Liver (tissue), 9 donors: ENCODE data around the gene PRKAR1B. TPM values are rescaled to one million over a fixed set of nuclear protein-coding genes. Genes with fewer than 3 reads are reported as not detected.

Experiments
- DNase-seq: peaks from one replicate; pipeline ENCODE4 v3.0.0-alpha.2; 2017; ENCODE audit warnings: low spot score
- H3K27ac ChIP-seq, 2 donors: one replicate each; pipeline ENCODE4 v1.7.0; 2013; ENCODE audit warnings: inconsistent platforms in 2 of 2, low read length in 2 of 2, control low read depth in 1 of 2, low read depth in 1 of 2, mild to moderate bottlenecking in 1 of 2
- H3K27me3 ChIP-seq, 4 donors: one replicate each; pipeline versions ENCODE4 v1.6.1 to v1.7.0; 2013; ENCODE audit warnings: low read length in 3 of 4, inconsistent platforms in 1 of 4, mild to moderate bottlenecking in 1 of 4, moderate library complexity in 1 of 4; ENCODE audit not compliant: control insufficient read depth in 4 of 4, insufficient read depth in 4 of 4
- H3K36me3 ChIP-seq, 4 donors: one replicate each; pipeline versions ENCODE4 v1.6.1 to v1.7.0; 2013; ENCODE audit warnings: low read length in 3 of 4, mild to moderate bottlenecking in 3 of 4, low read depth in 1 of 4, moderate library complexity in 1 of 4; ENCODE audit not compliant: control insufficient read depth in 4 of 4, insufficient read depth in 3 of 4
- H3K4me1 ChIP-seq, 4 donors: one replicate each; pipeline versions ENCODE4 v1.6.1 to v1.7.0; 2013; ENCODE audit warnings: low read length in 3 of 4, mild to moderate bottlenecking in 3 of 4, moderate library complexity in 1 of 4; ENCODE audit not compliant: control insufficient read depth in 4 of 4, insufficient read depth in 4 of 4
- H3K4me3 ChIP-seq, 3 donors: one replicate each; pipeline versions ENCODE4 v1.6.1 to v1.7.0; 2013; ENCODE audit warnings: low read length in 3 of 3, control low read depth in 1 of 3, low read depth in 1 of 3, mild to moderate bottlenecking in 1 of 3
- H3K9ac ChIP-seq, 2 donors: one replicate each; pipeline ENCODE4 v1.7.0; 2013; ENCODE audit warnings: low read length in 2 of 2, mild to moderate bottlenecking in 2 of 2, moderate library complexity in 2 of 2, control low read depth in 1 of 2, low read depth in 1 of 2
- H3K9me3 ChIP-seq, 4 donors: one replicate each; pipeline versions ENCODE4 v1.6.1 to v1.7.0; 2013; ENCODE audit warnings: low read length in 3 of 4; ENCODE audit not compliant: control insufficient read depth in 4 of 4
- ATF3 ChIP-seq: IDR thresholded peaks from 2 replicates; pipeline ENCODE4 v1.6.1; 2016; ENCODE audit warnings: antibody characterized with exemption
- EGR1 ChIP-seq, 2 donors: IDR thresholded peaks; 2 replicates each; pipeline ENCODE4 v1.6.1; 2016 to 2018; ENCODE audit warnings: antibody characterized with exemption in 2 of 2, low read depth in 2 of 2
- FOXA1 ChIP-seq: IDR thresholded peaks from 2 replicates; pipeline ENCODE4 v1.6.1; 2016; ENCODE audit warnings: antibody characterized with exemption
- FOXA2 ChIP-seq: IDR thresholded peaks from 2 replicates; pipeline ENCODE4 v1.6.1; 2016; ENCODE audit warnings: antibody characterized with exemption
- GABPA ChIP-seq, 2 donors: IDR thresholded peaks in 1 of 2; conservative IDR thresholded peaks in 1 of 2; 2 replicates each; pipeline ENCODE4 v1.6.1; 2016; ENCODE audit warnings: antibody characterized with exemption in 2 of 2, mild to moderate bottlenecking in 1 of 2, moderate library complexity in 1 of 2
- HNF4A ChIP-seq, 2 donors: conservative IDR thresholded peaks; 2 replicates each; pipeline ENCODE4 v1.6.1; 2016; ENCODE audit warnings: antibody characterized with exemption in 2 of 2, mild to moderate bottlenecking in 2 of 2
- HNF4G ChIP-seq: IDR thresholded peaks from 2 replicates; pipeline ENCODE4 v1.6.1; 2016; ENCODE audit warnings: antibody characterized with exemption
- JUND ChIP-seq, 2 donors: IDR thresholded peaks; 2 replicates each; pipeline ENCODE4 v1.6.1; 2016; ENCODE audit warnings: antibody characterized with exemption in 2 of 2
- NR2F2 ChIP-seq: IDR thresholded peaks from 2 replicates; pipeline ENCODE4 v1.6.1; 2016; ENCODE audit warnings: antibody characterized with exemption
- RAD21 ChIP-seq, 2 donors: IDR thresholded peaks; 2 replicates each; pipeline ENCODE4 v1.6.1; 2016; ENCODE audit warnings: antibody characterized with exemption in 2 of 2, mild to moderate bottlenecking in 2 of 2
- RXRA ChIP-seq, 2 donors: IDR thresholded peaks; 2 replicates each; pipeline ENCODE4 v1.6.1; 2017 to 2018; ENCODE audit warnings: antibody characterized with exemption in 2 of 2, mild to moderate bottlenecking in 1 of 2
- SP1 ChIP-seq: IDR thresholded peaks from 2 replicates; pipeline ENCODE4 v1.6.1; 2018; ENCODE audit warnings: antibody characterized with exemption, mild to moderate bottlenecking
- TAF1 ChIP-seq: conservative IDR thresholded peaks from 2 replicates; pipeline ENCODE4 v1.6.1; 2016; ENCODE audit warnings: antibody characterized with exemption, mild to moderate bottlenecking
- YY1 ChIP-seq: IDR thresholded peaks from 2 replicates; pipeline ENCODE4 v1.6.1; 2016; ENCODE audit warnings: antibody characterized with exemption, mild to moderate bottlenecking
- WGBS: extraction: QIAGEN DNeasy Blood & Tissue Kit; methylation state at CpG from one replicate; pipeline ENCODE4 v1.1.7; 2013; 5-methylcytosine and 5-hydroxymethylcytosine counted together
- polyA plus RNA-seq, 2 donors: library from polyadenylated mRNA; stranded (reverse) in 1 of 2; unstranded in 1 of 2; fragments of 200-250 nt in 1 of 2; fragments of >200 nt in 1 of 2; fragmentation: Nextera tagmentation in 1 of 2; extraction: Ambion mirVana in 1 of 2; gene quantifications; one replicate each; pipeline versions ENCODE4 v1.2.1 to v1.2.3, GENCODE V29; 2013 to 2015
- total RNA-seq, 2 donors: library from RNA; depleted of rRNA; stranded (reverse); fragments of >200 nt; gene quantifications; one replicate each; pipeline ENCODE4 v1.2.3, GENCODE V29; 2014
- TF ChIP-seq, protein P1 (sequence below): fragments of 150-350 bp; IDR thresholded peaks from 2 replicates; pipeline ENCODE4 v1.5.1; 2017; ENCODE audit warnings: improper control_type of control experiment, low read depth, low read length; ENCODE audit not compliant: missing input control
- TF ChIP-seq, protein P2 (sequence below): IDR thresholded peaks from 2 replicates; pipeline ENCODE4 v1.6.1; 2016; ENCODE audit warnings: antibody characterized with exemption
- TF ChIP-seq, protein P3 (sequence below): IDR thresholded peaks from 2 replicates; pipeline ENCODE4 v1.6.1; 2016; ENCODE audit warnings: antibody characterized with exemption
- TF ChIP-seq, protein P4 (sequence below): IDR thresholded peaks from 2 replicates; pipeline ENCODE4 v1.6.1; 2016; ENCODE audit warnings: antibody characterized with exemption, mild to moderate bottlenecking
- donor health status: healthy.
- donor health status: healthy.
- donor health status: healthy.
- donor health status: healthy.
- donor health status: healthy.

Gene PRKAR1B
- total and polyA plus RNA-seq, 4 donors, result 11.1 to 14.4 (median 12.4) TPM

DNA sequence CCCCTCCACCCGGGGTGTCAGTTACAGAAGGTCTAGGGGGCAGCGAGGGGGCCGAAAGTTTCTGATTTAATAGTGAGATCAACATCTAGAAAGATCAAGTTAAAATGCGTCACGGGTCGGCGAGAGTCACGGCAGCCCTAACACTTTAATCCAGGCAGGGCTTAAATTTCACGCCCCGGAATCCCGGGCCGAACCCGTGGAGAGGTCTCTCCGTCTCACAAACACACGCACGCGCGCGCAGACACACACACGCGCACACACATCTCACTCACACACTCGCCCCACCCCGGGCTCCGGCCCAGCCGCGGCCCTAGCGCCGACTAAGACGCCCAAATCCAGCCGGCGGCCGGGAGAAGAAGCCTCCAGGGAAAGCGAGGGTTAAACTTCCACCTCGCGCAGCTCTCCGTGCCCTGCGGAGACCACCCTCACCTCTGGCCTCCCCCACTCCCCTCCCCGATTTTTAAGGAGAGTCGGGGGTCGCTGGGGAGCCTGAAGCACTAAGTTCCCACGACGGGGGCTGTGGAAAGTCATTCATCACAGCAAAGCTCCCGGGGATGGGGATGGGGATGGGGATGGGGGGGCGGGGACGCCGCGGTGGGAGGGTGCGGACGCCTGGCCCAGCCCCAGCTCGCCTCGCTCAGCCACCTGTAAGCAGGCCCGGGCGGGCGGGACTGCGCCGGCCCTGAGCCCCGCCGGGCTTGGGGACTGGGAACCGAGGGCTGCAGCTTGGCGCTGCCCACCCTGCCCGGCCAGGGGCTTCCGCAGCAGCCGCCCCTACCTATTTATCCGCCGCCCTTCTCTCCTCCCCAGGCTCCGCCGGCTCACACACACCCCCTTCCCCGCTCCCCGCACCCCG lies 209.1 kb downstream of the PRKAR1B start:
- H3K9ac ChIP-seq, result peak overlapping the region in 1 of 2 donors; percentile 66
- no peak for TF ChIP-seq FOXA1
- no peak for TF ChIP-seq YY1
- TF ChIP-seq, protein P1, sequence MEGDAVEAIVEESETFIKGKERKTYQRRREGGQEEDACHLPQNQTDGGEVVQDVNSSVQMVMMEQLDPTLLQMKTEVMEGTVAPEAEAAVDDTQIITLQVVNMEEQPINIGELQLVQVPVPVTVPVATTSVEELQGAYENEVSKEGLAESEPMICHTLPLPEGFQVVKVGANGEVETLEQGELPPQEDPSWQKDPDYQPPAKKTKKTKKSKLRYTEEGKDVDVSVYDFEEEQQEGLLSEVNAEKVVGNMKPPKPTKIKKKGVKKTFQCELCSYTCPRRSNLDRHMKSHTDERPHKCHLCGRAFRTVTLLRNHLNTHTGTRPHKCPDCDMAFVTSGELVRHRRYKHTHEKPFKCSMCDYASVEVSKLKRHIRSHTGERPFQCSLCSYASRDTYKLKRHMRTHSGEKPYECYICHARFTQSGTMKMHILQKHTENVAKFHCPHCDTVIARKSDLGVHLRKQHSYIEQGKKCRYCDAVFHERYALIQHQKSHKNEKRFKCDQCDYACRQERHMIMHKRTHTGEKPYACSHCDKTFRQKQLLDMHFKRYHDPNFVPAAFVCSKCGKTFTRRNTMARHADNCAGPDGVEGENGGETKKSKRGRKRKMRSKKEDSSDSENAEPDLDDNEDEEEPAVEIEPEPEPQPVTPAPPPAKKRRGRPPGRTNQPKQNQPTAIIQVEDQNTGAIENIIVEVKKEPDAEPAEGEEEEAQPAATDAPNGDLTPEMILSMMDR, result no peak
- TF ChIP-seq ATF3, result no peak
- no peak for TF ChIP-seq TAF1
- TF ChIP-seq HNF4G, result no peak
- TF ChIP-seq, protein P2, sequence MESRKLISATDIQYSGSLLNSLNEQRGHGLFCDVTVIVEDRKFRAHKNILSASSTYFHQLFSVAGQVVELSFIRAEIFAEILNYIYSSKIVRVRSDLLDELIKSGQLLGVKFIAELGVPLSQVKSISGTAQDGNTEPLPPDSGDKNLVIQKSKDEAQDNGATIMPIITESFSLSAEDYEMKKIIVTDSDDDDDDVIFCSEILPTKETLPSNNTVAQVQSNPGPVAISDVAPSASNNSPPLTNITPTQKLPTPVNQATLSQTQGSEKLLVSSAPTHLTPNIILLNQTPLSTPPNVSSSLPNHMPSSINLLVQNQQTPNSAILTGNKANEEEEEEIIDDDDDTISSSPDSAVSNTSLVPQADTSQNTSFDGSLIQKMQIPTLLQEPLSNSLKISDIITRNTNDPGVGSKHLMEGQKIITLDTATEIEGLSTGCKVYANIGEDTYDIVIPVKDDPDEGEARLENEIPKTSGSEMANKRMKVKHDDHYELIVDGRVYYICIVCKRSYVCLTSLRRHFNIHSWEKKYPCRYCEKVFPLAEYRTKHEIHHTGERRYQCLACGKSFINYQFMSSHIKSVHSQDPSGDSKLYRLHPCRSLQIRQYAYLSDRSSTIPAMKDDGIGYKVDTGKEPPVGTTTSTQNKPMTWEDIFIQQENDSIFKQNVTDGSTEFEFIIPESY, result no peak
- no peak for TF ChIP-seq RAD21 (IDR thresholded peaks at IDR 0.05)
- TF ChIP-seq JUND (IDR thresholded peaks at IDR 0.05), result no peak
- TF ChIP-seq SP1, result no peak
- TF ChIP-seq, protein P3, sequence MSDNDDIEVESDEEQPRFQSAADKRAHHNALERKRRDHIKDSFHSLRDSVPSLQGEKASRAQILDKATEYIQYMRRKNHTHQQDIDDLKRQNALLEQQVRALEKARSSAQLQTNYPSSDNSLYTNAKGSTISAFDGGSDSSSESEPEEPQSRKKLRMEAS, result no peak
- no peak for TF ChIP-seq GABPA (IDR thresholded peaks at IDR 0.05 in 1 of 2, conservative IDR thresholded peaks at IDR 0.05 in 1 of 2)
- no peak for TF ChIP-seq NR2F2
- TF ChIP-seq, protein P4, sequence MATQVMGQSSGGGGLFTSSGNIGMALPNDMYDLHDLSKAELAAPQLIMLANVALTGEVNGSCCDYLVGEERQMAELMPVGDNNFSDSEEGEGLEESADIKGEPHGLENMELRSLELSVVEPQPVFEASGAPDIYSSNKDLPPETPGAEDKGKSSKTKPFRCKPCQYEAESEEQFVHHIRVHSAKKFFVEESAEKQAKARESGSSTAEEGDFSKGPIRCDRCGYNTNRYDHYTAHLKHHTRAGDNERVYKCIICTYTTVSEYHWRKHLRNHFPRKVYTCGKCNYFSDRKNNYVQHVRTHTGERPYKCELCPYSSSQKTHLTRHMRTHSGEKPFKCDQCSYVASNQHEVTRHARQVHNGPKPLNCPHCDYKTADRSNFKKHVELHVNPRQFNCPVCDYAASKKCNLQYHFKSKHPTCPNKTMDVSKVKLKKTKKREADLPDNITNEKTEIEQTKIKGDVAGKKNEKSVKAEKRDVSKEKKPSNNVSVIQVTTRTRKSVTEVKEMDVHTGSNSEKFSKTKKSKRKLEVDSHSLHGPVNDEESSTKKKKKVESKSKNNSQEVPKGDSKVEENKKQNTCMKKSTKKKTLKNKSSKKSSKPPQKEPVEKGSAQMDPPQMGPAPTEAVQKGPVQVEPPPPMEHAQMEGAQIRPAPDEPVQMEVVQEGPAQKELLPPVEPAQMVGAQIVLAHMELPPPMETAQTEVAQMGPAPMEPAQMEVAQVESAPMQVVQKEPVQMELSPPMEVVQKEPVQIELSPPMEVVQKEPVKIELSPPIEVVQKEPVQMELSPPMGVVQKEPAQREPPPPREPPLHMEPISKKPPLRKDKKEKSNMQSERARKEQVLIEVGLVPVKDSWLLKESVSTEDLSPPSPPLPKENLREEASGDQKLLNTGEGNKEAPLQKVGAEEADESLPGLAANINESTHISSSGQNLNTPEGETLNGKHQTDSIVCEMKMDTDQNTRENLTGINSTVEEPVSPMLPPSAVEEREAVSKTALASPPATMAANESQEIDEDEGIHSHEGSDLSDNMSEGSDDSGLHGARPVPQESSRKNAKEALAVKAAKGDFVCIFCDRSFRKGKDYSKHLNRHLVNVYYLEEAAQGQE, result no peak
- no peak for TF ChIP-seq RXRA (IDR thresholded peaks at IDR 0.05)
- no peak for TF ChIP-seq EGR1 (IDR thresholded peaks at IDR 0.05; ENCODE audit: low read depth in 2 of 2)
- TF ChIP-seq FOXA2, result no peak
- no peak for TF ChIP-seq HNF4A (conservative IDR thresholded peaks at IDR 0.05)
- peak overlapping the region; percentile 81 to 82 for H3K27ac ChIP-seq
- 1% methylated on average over 70 of the region's 70 CpGs for WGBS
- DNase-seq, result no peak
- H3K9me3 ChIP-seq, result no peaks in the 10 kb centered on the region
- H3K4me1 ChIP-seq, result peaks cover 9 to 37% (median 20%) of the 10 kb centered on the region in 4 donors
- H3K4me3 ChIP-seq, result peak overlapping the region in 2 of 3 donors; percentile 52 to 68
- peaks cover 0 to 3% (median 0%) of the 10 kb centered on the region in 4 donors for H3K27me3 ChIP-seq
- no peaks in the 10 kb centered on the region for H3K36me3 ChIP-seq
